GM18873 (cell line): ENCODE results near the gene UNK.
"Not testable (repeated sequence)": the region's sequence is repeated elsewhere in the genome, so short reads cannot be mapped to it uniquely, and the experiment has no call there.

Experiments used
- ATAC-seq: cut with Tn5 transposase; IDR thresholded peaks from one replicate; pipeline ENCODE4 v1.9.1; 2021; ENCODE audit warnings: mild to moderate bottlenecking, moderate library complexity, moderate number of reproducible peaks; ENCODE audit not compliant: unreplicated experiment, low FRiP score

UNK gene

GRCh38 chr17:75771334-75772281 lies 13.0 kb upstream of the UNK start:
- no peak for ATAC-seq

GRCh38 chr17:75773121-75773807 lies 11.3 kb upstream of the UNK start:
- no peak for ATAC-seq

GRCh38 chr17:75773808-75774470 lies 10.7 kb upstream of the UNK start:
- no peak for ATAC-seq

- ATAC-seq = no peak
Observed at GRCh38 chr17:75774471-75774990, 10.1 kb upstream of the UNK start.

- ATAC-seq = no peak
Observed at GRCh38 chr17:75774991-75775668, 9.5 kb upstream of the UNK start.

GRCh38 chr17:75776386-75777295 lies 8.0 kb upstream of the UNK start:
- no peak for ATAC-seq

- ATAC-seq = no peak
Observed at GRCh38 chr17:75777296-75777922, 7.2 kb upstream of the UNK start.

- not testable (repeated sequence) for ATAC-seq
Observed at GRCh38 chr17:75778066-75778860, 6.3 kb upstream of the UNK start.

- ATAC-seq = peak; percentile 1
Observed at GRCh38 chr17:75778861-75779249, 5.8 kb upstream of the UNK start.

GRCh38 chr17:75779250-75779986 lies 5.2 kb upstream of the UNK start:
- peak; percentile 67 for ATAC-seq

GRCh38 chr17:75779987-75780889 lies 4.4 kb upstream of the UNK start:
- ATAC-seq = no peak

GRCh38 chr17:75783069-75783783 lies 1.4 kb upstream of the UNK start:
- no peak for ATAC-seq

GRCh38 chr17:75783803-75784472 lies 668 bp upstream of the UNK start:
- no peak for ATAC-seq

GRCh38 chr17:75785016-75785890 lies 647 bp downstream of the UNK start:
- peak; percentile 38 for ATAC-seq
